WTC11 (cell line): ENCODE results near the gene ATP6V1G2. TPM values are rescaled to one million over a fixed set of nuclear protein-coding genes. Genes with fewer than 3 reads are reported as not detected.

Experiments
- ATAC-seq: fragments of 200-7000 bp; cut with Tn5 transposase; 2 replicates; pipeline ENCODE4 v1.10.0; 2021; ENCODE audit warnings: mild to moderate bottlenecking, moderate library complexity
- CTCF ChIA-PET: fragments of 300-600 bp; sonication (Branson Sonifier 250); formaldehyde crosslinking; loops from one replicate; lab custom pipeline; 2021; ENCODE audit warnings: antibody characterized with exemption; lab: Charles Lee
- POLR2A ChIA-PET: fragments of 350-600 bp; sonication (Branson Sonifier 250); formaldehyde crosslinking; loops from one replicate; lab custom pipeline; 2021; ENCODE audit warnings: antibody characterized with exemption; lab: Charles Lee
- DNase-seq: peaks from one replicate; pipeline ENCODE4 v3.0.0; 2021; ENCODE audit warnings: low spot score
- H3K27ac Mint-ChIP-seq: 2 replicates; pipeline ENCODE4 v1.8.0; 2021; ENCODE audit warnings: mixed read lengths
- H3K27me3 Mint-ChIP-seq: 2 replicates; pipeline ENCODE4 v1.8.0; 2021; ENCODE audit warnings: low read depth, mild to moderate bottlenecking, moderate library complexity, mixed read lengths
- H3K36me3 Mint-ChIP-seq: 2 replicates; pipeline ENCODE4 v1.8.0; 2021; ENCODE audit warnings: mixed read lengths
- H3K4me1 Mint-ChIP-seq: 2 replicates; pipeline ENCODE4 v1.8.0; 2022; ENCODE audit warnings: mixed read lengths
- H3K4me3 Mint-ChIP-seq: 2 replicates; pipeline ENCODE4 v1.8.0; 2021; ENCODE audit warnings: mild to moderate bottlenecking, moderate library complexity, mixed read lengths
- H3K9me3 Mint-ChIP-seq: 2 replicates; pipeline ENCODE4 v1.8.0; 2021; ENCODE audit warnings: mixed read lengths
- CREB1 ChIP-seq: sonication (generic); formaldehyde crosslinking; IDR thresholded peaks from 2 replicates; pipeline ENCODE4 v1.8.0; 2023; ENCODE audit warnings: mild to moderate bottlenecking, missing genetic modification reagents
- EMX1 ChIP-seq: fragments of 250-450 bp; sonication (Bioruptor Pico); IDR thresholded peaks from 2 replicates; pipeline ENCODE4 v1.8.0; 2021; ENCODE audit warnings: mild to moderate bottlenecking
- NFE2L1 ChIP-seq: sonication (generic); formaldehyde crosslinking; IDR thresholded peaks from 2 replicates; pipeline ENCODE4 v1.8.1; 2023; ENCODE audit warnings: missing genetic modification reagents
- NR1H2 ChIP-seq: sonication (generic); formaldehyde crosslinking; IDR thresholded peaks from 2 replicates; pipeline ENCODE4 v1.9.0; 2021; ENCODE audit warnings: mild to moderate bottlenecking, moderate library complexity, missing genetic modification reagents
- RELA ChIP-seq: sonication (generic); formaldehyde crosslinking; IDR thresholded peaks from 2 replicates; pipeline ENCODE4 v1.8.1; 2022; ENCODE audit warnings: missing genetic modification reagents, mild to moderate bottlenecking, borderline replicate concordance
- ZNF219 ChIP-seq: sonication (generic); formaldehyde crosslinking; IDR thresholded peaks from 2 replicates; pipeline ENCODE4 v1.8.0; 2023; ENCODE audit warnings: missing genetic modification reagents, mild to moderate bottlenecking, borderline replicate concordance
- total RNA-seq: library from RNA; stranded (reverse); gene quantifications from 3 replicates; pipeline ENCODE4 v1.2.3, GENCODE V29; 2021
- TF ChIP-seq, protein P1 (sequence below): fragments of 250-450 bp; sonication (Bioruptor Pico); IDR thresholded peaks from 2 replicates; pipeline ENCODE4 v1.9.0; 2021; ENCODE audit warnings: mild to moderate bottlenecking, borderline replicate concordance
- TF ChIP-seq, protein P2 (sequence below): sonication (generic); formaldehyde crosslinking; IDR thresholded peaks from 2 replicates; pipeline ENCODE4 v1.8.0; 2023; ENCODE audit warnings: mild to moderate bottlenecking, missing genetic modification reagents
- TF ChIP-seq, protein P3 (sequence below): fragments of 250-450 bp; sonication (Bioruptor Pico); IDR thresholded peaks from 2 replicates; pipeline ENCODE4 v1.8.0; 2021; ENCODE audit warnings: mild to moderate bottlenecking
- TF ChIP-seq, protein P4 (sequence below): sonication (generic); formaldehyde crosslinking; conservative IDR thresholded peaks from 2 replicates; pipeline ENCODE4 v1.8.1; 2023; ENCODE audit warnings: mild to moderate bottlenecking, low read depth, missing genetic modification reagents, moderate library complexity
- TF ChIP-seq, protein P5 (sequence below): sonication (generic); formaldehyde crosslinking; IDR thresholded peaks from 2 replicates; pipeline ENCODE4 v1.8.1; 2023; ENCODE audit warnings: mild to moderate bottlenecking, moderate library complexity, missing genetic modification reagents
- TF ChIP-seq, protein P6 (sequence below): sonication (generic); formaldehyde crosslinking; IDR thresholded peaks from 2 replicates; pipeline ENCODE4 v1.8.1; 2023; ENCODE audit warnings: mild to moderate bottlenecking, missing genetic modification reagents
- TF ChIP-seq, protein P7 (sequence below): fragments of 250-450 bp; sonication (Bioruptor Pico); conservative IDR thresholded peaks from 2 replicates; pipeline ENCODE4 v1.9.0; 2021; ENCODE audit warnings: mild to moderate bottlenecking

ATP6V1G2 gene
- total RNA-seq, 1 experiment from 2014 or later: 4.0 TPM

DNA sequence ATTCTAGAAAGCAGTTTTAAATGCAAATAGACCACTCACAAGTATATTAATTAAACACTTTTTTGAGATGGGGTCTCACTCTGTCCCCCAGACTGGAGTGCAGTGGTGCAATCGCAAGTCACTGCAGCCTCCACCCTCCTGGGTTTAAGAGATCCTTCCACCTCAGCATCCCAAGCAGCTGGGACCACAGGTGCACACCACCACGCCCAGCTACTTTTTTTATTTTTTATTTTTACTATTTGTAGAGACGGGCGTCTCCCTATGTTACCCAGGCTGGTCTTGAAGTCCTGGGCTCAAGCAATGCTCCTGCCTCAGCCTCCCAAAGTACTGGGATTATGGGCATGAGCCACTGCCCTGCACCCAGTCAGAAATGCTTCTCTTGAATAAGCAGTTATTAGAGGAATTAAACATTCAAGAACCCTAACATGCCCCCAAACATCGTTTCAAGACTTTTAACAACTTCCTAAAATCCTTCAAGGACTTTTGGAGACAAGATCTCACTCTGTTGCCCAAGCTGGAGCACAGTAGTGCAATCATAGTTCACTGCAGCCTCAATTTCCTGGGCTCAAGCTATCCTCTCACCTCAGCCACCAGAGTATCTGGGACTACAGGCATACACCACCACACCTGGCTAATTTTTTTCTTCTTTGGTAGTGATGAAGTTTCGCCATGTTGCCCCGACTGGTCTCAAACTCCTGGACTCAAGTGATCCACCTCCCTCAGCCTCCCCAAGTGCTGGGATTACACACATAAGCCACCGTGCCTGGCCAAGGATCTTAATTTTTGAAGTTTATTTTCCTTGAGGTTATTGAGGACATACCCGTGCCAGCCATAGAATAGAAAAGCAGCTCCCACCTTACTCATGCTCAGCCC, 14.4 kb downstream of the ATP6V1G2 start:
- CTCF ChIA-PET: interaction anchor here (1.0 to 1.3 kb wide), 4 partner anchors 37 to 49 kb away, joined by 3 to 6 read pairs (median 4); no protein-coding TSS in a partner anchor
- Mint-ChIP-seq H3K4me3 (no peak overlapping the region), H3K27ac (peak overlapping the region; percentile 45; the same call in 1 of the 2 replicates), H3K9me3 (no peaks in the 10 kb centered on the region), H3K36me3 (peaks cover 73% of the 10 kb centered on the region), H3K4me1 (peaks cover 45% of the 10 kb centered on the region), H3K27me3 (no peaks in the 10 kb centered on the region)
- DNase-seq: no peak
- TF ChIP-seq, protein P1, sequence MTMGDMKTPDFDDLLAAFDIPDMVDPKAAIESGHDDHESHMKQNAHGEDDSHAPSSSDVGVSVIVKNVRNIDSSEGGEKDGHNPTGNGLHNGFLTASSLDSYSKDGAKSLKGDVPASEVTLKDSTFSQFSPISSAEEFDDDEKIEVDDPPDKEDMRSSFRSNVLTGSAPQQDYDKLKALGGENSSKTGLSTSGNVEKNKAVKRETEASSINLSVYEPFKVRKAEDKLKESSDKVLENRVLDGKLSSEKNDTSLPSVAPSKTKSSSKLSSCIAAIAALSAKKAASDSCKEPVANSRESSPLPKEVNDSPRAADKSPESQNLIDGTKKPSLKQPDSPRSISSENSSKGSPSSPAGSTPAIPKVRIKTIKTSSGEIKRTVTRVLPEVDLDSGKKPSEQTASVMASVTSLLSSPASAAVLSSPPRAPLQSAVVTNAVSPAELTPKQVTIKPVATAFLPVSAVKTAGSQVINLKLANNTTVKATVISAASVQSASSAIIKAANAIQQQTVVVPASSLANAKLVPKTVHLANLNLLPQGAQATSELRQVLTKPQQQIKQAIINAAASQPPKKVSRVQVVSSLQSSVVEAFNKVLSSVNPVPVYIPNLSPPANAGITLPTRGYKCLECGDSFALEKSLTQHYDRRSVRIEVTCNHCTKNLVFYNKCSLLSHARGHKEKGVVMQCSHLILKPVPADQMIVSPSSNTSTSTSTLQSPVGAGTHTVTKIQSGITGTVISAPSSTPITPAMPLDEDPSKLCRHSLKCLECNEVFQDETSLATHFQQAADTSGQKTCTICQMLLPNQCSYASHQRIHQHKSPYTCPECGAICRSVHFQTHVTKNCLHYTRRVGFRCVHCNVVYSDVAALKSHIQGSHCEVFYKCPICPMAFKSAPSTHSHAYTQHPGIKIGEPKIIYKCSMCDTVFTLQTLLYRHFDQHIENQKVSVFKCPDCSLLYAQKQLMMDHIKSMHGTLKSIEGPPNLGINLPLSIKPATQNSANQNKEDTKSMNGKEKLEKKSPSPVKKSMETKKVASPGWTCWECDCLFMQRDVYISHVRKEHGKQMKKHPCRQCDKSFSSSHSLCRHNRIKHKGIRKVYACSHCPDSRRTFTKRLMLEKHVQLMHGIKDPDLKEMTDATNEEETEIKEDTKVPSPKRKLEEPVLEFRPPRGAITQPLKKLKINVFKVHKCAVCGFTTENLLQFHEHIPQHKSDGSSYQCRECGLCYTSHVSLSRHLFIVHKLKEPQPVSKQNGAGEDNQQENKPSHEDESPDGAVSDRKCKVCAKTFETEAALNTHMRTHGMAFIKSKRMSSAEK: 0 out of 2 replicates have a peak, but pooled peaks have one; percentile 11
- TF ChIP-seq NR1H2: no peak
- ATAC-seq: no peak
- POLR2A ChIA-PET: no interaction called here

DNA sequence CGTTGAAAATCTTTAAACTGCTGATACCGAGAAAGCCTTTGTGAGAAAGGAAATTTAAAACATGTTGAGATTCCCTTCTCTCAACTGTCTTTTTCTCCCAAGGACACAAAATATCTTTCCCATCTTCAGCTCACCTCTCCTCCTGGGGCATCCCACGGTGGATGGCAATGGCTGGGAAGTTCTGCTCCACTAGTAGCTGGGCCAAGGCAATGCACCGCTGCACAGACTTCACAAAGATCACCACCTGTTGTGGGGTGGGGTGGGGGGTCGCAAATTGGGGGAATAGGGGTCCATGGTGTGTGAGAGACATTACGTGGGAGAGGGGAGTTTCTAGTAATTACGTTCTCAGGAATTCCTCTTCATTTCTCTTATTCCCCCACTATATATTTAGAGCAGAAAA, 15.2 kb downstream of the ATP6V1G2 start:
- CTCF ChIA-PET: interaction anchor here (1.0 to 1.3 kb wide), 4 partner anchors 36 to 50 kb away, joined by 3 to 6 read pairs (median 4); no protein-coding TSS in a partner anchor
- DNase-seq (no peak), ATAC-seq (no peak)
- Mint-ChIP-seq H3K27ac (no peak overlapping the region; the same call in 1 of the 2 replicates), H3K27me3 (no peaks in the 10 kb centered on the region), H3K9me3 (no peaks in the 10 kb centered on the region), H3K4me1 (peaks cover 42% of the 10 kb centered on the region)
- POLR2A ChIA-PET: no interaction called here
- TF ChIP-seq, protein P2, sequence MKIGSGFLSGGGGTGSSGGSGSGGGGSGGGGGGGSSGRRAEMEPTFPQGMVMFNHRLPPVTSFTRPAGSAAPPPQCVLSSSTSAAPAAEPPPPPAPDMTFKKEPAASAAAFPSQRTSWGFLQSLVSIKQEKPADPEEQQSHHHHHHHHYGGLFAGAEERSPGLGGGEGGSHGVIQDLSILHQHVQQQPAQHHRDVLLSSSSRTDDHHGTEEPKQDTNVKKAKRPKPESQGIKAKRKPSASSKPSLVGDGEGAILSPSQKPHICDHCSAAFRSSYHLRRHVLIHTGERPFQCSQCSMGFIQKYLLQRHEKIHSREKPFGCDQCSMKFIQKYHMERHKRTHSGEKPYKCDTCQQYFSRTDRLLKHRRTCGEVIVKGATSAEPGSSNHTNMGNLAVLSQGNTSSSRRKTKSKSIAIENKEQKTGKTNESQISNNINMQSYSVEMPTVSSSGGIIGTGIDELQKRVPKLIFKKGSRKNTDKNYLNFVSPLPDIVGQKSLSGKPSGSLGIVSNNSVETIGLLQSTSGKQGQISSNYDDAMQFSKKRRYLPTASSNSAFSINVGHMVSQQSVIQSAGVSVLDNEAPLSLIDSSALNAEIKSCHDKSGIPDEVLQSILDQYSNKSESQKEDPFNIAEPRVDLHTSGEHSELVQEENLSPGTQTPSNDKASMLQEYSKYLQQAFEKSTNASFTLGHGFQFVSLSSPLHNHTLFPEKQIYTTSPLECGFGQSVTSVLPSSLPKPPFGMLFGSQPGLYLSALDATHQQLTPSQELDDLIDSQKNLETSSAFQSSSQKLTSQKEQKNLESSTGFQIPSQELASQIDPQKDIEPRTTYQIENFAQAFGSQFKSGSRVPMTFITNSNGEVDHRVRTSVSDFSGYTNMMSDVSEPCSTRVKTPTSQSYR (CRISPR knock-in tag): no peak
- TF ChIP-seq, protein P3, sequence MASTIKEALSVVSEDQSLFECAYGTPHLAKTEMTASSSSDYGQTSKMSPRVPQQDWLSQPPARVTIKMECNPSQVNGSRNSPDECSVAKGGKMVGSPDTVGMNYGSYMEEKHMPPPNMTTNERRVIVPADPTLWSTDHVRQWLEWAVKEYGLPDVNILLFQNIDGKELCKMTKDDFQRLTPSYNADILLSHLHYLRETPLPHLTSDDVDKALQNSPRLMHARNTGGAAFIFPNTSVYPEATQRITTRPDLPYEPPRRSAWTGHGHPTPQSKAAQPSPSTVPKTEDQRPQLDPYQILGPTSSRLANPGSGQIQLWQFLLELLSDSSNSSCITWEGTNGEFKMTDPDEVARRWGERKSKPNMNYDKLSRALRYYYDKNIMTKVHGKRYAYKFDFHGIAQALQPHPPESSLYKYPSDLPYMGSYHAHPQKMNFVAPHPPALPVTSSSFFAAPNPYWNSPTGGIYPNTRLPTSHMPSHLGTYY (CRISPR knock-in tag): no peak
- TF ChIP-seq, protein P4, sequence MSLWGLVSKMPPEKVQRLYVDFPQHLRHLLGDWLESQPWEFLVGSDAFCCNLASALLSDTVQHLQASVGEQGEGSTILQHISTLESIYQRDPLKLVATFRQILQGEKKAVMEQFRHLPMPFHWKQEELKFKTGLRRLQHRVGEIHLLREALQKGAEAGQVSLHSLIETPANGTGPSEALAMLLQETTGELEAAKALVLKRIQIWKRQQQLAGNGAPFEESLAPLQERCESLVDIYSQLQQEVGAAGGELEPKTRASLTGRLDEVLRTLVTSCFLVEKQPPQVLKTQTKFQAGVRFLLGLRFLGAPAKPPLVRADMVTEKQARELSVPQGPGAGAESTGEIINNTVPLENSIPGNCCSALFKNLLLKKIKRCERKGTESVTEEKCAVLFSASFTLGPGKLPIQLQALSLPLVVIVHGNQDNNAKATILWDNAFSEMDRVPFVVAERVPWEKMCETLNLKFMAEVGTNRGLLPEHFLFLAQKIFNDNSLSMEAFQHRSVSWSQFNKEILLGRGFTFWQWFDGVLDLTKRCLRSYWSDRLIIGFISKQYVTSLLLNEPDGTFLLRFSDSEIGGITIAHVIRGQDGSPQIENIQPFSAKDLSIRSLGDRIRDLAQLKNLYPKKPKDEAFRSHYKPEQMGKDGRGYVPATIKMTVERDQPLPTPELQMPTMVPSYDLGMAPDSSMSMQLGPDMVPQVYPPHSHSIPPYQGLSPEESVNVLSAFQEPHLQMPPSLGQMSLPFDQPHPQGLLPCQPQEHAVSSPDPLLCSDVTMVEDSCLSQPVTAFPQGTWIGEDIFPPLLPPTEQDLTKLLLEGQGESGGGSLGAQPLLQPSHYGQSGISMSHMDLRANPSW: no peak
- TF ChIP-seq NFE2L1 (CRISPR knock-in tag) (no peak), CREB1 (no peak), ZNF219 (CRISPR knock-in tag) (no peak), RELA (no peak), EMX1 (CRISPR knock-in tag) (no peak)
- TF ChIP-seq, protein P5, sequence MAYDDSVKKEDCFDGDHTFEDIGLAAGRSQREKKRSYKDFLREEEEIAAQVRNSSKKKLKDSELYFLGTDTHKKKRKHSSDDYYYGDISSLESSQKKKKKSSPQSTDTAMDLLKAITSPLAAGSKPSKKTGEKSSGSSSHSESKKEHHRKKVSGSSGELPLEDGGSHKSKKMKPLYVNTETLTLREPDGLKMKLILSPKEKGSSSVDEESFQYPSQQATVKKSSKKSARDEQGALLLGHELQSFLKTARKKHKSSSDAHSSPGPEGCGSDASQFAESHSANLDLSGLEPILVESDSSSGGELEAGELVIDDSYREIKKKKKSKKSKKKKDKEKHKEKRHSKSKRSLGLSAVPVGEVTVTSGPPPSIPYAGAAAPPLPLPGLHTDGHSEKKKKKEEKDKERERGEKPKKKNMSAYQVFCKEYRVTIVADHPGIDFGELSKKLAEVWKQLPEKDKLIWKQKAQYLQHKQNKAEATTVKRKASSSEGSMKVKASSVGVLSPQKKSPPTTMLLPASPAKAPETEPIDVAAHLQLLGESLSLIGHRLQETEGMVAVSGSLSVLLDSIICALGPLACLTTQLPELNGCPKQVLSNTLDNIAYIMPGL (CRISPR knock-in tag): no peak
- TF ChIP-seq, protein P6, sequence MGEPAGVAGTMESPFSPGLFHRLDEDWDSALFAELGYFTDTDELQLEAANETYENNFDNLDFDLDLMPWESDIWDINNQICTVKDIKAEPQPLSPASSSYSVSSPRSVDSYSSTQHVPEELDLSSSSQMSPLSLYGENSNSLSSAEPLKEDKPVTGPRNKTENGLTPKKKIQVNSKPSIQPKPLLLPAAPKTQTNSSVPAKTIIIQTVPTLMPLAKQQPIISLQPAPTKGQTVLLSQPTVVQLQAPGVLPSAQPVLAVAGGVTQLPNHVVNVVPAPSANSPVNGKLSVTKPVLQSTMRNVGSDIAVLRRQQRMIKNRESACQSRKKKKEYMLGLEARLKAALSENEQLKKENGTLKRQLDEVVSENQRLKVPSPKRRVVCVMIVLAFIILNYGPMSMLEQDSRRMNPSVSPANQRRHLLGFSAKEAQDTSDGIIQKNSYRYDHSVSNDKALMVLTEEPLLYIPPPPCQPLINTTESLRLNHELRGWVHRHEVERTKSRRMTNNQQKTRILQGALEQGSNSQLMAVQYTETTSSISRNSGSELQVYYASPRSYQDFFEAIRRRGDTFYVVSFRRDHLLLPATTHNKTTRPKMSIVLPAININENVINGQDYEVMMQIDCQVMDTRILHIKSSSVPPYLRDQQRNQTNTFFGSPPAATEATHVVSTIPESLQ (CRISPR knock-in tag): no peak
- TF ChIP-seq, protein P7, sequence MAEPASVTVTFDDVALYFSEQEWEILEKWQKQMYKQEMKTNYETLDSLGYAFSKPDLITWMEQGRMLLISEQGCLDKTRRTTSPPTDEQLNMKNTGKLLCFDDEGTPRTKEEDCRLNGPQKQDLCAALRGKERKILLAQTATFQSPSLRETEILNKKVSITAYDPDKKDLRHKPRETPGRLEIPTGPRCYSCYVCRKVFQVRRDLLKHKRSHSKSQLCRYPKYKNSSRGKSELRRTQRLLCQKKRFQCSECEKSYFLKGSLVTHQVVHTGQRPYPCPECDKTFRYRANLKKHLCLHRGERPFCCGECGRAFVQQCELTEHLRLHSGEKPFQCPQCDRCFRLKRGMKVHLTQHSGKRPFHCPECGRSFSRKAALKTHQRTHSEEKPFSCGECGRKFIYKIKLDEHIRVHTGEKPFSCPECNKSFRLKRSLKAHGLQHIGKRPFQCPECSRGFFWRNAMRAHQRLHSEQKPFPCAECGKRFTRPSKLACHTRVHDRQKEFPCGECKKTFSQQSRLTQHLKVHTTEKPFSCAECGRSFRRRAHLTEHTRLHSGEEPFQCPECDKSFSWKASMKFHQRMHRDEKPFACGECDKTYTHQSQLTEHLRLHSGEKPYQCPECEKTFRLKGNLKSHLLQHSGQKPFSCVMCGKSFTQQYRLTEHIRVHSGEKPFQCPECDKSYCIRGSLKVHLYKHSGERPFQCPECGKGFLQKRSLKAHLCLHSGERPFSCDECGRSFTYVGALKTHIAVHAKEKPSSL (CRISPR knock-in tag): no peak
- TF ChIP-seq, all 79 proteins: peak for 0
- no peak overlapping the region for H3K4me3 Mint-ChIP-seq
- H3K36me3 Mint-ChIP-seq: peaks cover 65% of the 10 kb centered on the region
